ENCODE results near the gene FIGNL2.
A peak's percentile ranks its signal among the peaks of the same experiment; 100 is the strongest.

The FIGNL2 gene

GRCh38 chr12:51822956-51823355 is 25.6 kb downstream of the FIGNL2 start:
- in situ Hi-C loops (cut with HindIII; ENCODE audit: low pct_unique_long_range_greater_than_20kb, low sequenced_read_pairs): no loop called here
- DNase-seq (ENCODE audit: low read depth in 1 of 2, low spot score in 1 of 2): no peak
- TF ChIP-seq JUND (IDR thresholded peaks at IDR 0.05; ENCODE audit: low read depth): no peak

DNA sequence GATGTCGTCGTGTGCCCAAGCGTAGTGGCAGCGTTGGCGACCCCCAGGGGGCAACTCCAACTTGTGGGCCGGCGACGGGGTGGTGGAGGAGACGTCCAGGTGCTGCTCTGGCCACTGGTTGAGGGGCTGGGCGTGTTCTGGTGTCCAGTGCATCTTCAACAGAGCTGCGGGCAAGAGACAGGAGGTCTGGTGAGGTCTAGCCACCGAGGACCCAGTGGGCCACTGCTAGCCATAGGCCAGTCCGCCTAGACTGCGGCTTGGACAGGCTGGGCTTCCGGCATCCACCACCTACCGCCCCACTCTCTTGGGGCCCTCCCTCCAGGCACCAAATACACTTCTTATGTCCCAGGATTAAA is 26.3 kb downstream of the FIGNL2 start:
- TF ChIP-seq JUND (IDR thresholded peaks at IDR 0.05; ENCODE audit: low read depth): no peak
- DNase-seq (ENCODE audit: low read depth in 1 of 2, low spot score in 1 of 2): no peak

GRCh38 chr12:51821440-51822260 is 26.9 kb downstream of the FIGNL2 start:
- TF ChIP-seq JUND (IDR thresholded peaks at IDR 0.05; ENCODE audit: low read depth): no peak
- DNase-seq (ENCODE audit: low read depth in 1 of 2, low spot score in 1 of 2): no peak
- in situ Hi-C loops (cut with HindIII; ENCODE audit: low pct_unique_long_range_greater_than_20kb, low sequenced_read_pairs): no loop called here

More for the DNA sequence above, 26.3 kb downstream of the FIGNL2 start:
- in situ Hi-C loops (cut with HindIII; ENCODE audit: low pct_unique_long_range_greater_than_20kb, low sequenced_read_pairs): no loop called here

DNA sequence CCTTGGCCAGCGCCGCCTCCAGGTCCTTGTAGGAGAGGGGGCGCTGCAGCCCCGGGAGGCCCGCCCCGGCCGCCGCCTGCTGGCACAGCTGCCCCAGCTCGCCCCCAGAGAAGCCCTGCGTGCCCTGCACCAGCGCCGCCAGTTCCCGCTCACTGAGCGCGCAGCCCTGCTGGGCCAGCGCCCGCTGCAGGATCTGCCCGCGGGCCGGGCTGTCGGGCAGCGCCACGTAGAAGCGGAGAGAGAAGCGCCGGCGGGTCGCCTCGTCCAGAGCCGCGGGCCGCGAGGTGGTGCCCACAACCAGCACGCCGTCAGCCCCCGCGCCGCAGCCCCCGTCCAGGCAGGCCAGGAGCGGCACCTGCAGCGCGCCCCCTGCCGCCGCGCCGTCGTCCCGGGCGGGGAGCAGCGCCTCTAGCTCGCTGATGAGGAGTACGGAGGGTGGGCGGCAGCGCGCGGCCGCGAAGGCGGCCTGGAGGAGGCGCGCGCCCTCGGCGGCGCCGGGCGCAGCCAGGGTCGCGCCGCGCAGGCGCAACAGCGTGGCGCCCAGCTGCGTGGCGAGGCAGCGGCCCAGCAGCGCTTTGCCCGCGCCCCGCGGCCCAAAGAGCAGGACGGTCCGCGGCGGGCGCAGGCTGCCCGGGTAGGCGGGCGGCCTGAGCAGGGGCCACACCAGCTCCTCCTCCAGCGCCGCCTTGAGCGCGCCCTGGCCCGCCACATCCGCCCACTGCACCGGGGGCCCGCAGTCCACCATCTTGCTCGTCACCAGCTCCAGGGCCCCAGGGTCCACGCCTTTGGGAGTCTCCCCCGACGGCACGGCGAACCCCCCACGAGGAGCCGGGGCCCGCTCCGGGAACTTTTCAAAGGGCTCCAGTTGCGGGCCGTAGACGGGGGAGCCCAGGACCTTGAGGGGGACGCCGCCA is 27.7 kb downstream of the FIGNL2 start:
- in situ Hi-C loops (cut with HindIII; ENCODE audit: low pct_unique_long_range_greater_than_20kb, low sequenced_read_pairs): no loop called here
- no peak for TF ChIP-seq JUND (IDR thresholded peaks at IDR 0.05; ENCODE audit: low read depth)
- DNase-seq (ENCODE audit: low read depth in 1 of 2, low spot score in 1 of 2): peak; percentile 52 to 75

DNA sequence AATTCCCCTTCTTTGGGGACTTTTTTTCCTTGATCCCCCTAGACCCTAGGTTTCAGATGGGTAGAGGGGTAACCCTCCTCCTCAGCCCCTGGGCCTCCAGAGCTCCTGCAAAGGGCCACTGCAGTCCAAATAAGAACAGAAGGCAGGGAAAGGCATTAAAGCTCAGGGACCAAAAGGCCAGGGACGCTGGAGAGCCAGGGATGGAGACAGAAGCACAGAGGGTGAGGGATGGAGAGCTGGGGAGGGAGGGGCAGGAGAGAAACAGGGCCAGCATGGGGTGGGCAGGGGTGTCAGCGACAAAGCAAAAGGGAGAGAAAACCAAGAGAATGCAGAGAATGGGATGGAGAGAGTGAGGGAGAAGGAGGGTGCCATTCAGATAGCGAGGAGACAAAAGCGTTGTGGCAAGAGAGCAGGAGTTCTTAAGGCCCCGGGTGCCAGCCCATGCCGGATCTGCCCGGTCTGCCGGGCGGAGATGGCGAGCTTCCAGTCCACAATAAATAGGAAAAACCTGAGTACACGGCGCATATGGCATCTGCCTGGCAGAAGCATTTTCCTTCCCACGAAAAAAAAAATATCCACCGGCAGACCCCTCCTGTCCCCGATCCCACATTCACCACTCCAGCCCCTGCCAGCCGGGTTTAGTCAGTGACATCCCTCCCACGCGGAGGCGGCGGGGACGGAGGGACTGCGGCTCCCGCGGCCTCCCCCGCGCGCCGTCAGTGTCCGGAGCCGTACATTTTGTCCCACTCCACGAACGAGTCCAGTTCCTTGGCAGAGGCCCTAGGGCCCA is 28.6 kb downstream of the FIGNL2 start:
- no peak for DNase-seq (ENCODE audit: low read depth in 1 of 2, low spot score in 1 of 2)
- in situ Hi-C loops (cut with HindIII; ENCODE audit: low pct_unique_long_range_greater_than_20kb, low sequenced_read_pairs): no loop called here

DNA sequence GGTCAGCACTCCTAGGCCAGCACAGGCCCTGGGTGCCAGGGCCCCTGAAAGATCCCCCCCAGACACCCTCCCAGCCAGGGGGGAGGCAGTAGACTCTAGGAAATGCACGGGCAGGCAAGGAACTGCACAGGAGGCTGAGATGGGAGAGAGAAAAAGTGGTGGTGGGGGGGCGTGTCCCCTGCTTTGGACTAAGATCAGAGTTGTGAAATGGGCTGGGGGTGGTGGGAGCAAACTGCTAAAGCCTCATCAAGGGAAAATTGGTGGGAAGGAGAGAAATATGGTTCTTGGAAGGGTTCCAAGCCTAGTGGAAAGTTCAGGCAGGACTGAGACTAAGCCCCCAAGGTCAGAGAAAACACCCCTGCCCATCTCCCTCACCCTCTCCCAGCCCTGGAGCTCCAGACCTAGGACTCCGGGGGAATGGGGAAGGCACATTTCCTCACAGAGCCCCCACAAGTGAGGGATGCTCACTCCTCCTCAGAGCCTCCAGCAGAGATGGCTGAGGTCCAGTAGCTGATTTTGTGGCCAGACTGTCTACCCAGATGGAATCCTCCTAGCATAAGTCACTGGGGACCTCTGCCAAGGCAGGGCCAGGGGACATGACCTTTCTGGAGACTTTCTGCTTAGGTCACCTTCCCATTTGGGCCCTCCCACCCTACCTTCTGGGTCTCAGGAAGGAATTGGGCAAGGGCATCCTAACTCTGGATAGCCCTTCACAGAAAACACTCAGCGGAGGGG is 29.8 kb downstream of the FIGNL2 start:
- no peak for TF ChIP-seq JUND (IDR thresholded peaks at IDR 0.05; ENCODE audit: low read depth)
- in situ Hi-C loops (cut with HindIII; ENCODE audit: low pct_unique_long_range_greater_than_20kb, low sequenced_read_pairs): no loop called here
- no peak for DNase-seq (ENCODE audit: low read depth in 1 of 2, low spot score in 1 of 2)

More for the DNA sequence above, 28.6 kb downstream of the FIGNL2 start:
- TF ChIP-seq JUND (IDR thresholded peaks at IDR 0.05; ENCODE audit: low read depth): no peak

DNA sequence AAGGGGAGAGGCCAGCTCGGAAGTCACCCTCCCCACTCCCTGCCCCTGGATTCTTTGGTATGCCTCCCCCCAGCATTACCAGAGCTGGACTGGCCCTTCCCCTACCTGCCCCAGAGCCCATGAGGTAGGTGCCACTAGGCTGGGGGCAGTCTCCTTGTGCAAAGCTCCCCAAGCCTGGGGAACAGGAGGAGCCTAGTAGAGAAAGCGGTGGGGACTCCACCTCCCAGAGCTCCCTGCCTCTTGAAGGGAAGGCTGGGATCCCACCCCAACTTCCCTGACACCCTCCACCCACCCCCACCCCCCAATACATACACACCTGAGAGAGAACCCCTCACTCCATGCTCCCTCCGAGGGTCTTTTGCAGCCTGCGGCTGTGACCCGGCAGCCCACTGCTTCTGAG is 30.4 kb downstream of the FIGNL2 start:
- no peak for TF ChIP-seq JUND (IDR thresholded peaks at IDR 0.05; ENCODE audit: low read depth)
- DNase-seq (ENCODE audit: low read depth in 1 of 2, low spot score in 1 of 2): no peak
- in situ Hi-C loops (cut with HindIII; ENCODE audit: low pct_unique_long_range_greater_than_20kb, low sequenced_read_pairs): no loop called here

DNA sequence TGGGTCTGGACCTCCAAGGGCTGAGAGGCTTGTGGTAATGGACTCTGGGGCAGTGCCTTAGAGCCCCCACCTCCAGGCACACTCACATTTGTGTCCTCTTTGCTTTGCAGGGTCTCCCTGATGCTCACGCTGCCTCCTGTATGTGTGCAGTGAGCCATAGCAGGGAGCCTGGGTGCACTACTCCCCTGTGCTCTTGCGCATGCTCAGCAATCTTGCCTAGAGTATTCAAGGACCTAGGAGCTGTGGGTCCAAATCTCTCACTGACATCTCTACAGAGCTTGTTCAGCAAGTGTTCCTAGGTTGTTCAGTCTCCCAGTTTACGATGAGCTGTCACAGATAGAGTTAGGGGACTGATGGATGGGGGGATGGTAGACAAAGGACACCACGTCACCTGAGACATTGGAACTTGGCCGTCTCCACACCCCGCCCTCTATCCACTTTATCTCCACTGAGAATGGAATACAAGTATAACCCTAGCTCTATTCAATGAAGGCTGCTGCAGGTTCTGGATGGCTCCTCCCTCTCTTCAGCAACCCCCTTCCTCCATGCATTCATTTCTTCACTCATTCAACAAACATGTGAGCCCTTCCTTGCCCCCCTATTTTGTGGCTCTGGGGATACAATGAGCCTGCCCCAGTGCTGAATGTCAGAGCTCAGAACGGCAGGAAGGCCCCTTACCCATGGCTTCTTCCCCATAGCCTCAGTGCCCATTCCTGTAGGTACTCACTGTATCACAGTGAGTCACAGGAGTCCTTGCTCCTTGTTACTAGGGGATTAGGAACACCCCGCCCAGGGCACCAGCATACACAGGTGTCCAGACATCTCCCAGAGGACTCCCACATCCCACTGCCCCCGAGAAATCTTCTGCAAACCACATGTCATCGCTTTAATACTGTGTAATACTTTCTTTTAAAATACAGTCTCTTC is 31.2 kb downstream of the FIGNL2 start:
- in situ Hi-C loops (cut with HindIII; ENCODE audit: low pct_unique_long_range_greater_than_20kb, low sequenced_read_pairs): no loop called here
- no peak for TF ChIP-seq JUND (IDR thresholded peaks at IDR 0.05; ENCODE audit: low read depth)
- DNase-seq (ENCODE audit: low read depth in 1 of 2, low spot score in 1 of 2): peak; percentile 63 to 87

DNA sequence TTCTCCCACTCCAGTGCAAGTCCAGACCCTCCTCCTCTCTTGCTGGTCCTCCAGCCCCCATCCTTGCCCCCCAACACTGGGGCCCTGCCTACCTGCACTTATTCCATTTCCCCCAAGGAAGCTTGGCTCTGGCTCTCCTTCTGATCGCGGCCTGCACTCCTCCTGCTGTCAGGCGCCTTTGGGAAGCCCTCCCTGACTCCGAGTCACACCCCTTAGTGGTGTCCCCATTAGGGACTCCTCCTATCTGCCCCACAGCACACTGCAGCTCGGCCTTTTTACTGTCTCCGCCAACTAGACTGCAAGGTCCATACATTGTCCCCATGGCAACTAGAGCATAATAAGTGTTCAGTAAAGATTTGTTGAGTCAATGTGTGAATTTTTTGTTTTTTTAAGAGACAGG is 32.9 kb downstream of the FIGNL2 start:
- no peak for TF ChIP-seq JUND (IDR thresholded peaks at IDR 0.05; ENCODE audit: low read depth)
- peak in 1 of 2 experiments; percentile 8 for DNase-seq (ENCODE audit: low read depth in 1 of 2, low spot score in 1 of 2)

DNA sequence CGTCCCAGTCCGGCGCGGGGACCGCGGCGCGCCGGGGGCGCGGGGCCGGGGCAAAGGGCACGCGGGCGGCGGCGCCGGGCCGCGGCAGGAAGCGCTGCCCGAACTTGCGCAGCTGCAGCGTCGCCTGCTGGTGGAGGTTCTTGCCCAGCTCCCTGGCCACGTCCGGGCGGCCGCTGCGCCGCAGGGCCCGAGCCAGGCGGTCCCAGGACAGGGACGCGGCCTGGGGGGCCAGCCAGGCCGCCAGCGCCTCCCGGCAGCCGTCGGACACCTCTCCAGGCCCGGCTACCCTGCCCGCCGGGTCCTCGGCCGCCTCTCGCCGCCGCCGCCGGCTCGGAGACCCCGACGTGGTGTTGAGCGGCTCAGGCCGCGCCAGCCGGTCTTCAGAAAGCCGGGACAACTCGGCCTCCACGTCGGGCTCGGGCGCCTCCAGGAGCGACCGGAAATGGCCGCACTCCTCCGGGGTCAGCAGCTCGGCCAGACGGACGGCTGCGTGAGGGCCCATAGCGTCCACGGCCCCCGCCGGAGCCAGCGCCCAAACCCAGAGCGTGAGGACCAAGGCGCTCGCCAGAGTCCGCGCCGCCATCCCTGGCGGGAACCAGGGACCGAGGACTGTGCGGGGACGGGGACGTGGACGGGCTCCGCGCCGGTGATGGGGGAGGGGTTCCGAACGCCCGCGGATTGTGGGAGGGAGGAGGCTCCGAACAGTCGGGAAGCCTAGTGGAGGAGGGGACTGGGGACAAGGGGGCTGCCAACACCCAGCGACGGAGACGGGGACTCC is 34.0 kb downstream of the FIGNL2 start:
- no peak for DNase-seq (ENCODE audit: low read depth in 1 of 2, low spot score in 1 of 2)
- in situ Hi-C loops (cut with HindIII; ENCODE audit: low pct_unique_long_range_greater_than_20kb, low sequenced_read_pairs): no loop called here

More for the DNA sequence above, 32.9 kb downstream of the FIGNL2 start:
- in situ Hi-C loops (cut with HindIII; ENCODE audit: low pct_unique_long_range_greater_than_20kb, low sequenced_read_pairs): no loop called here

More for the DNA sequence above, 34.0 kb downstream of the FIGNL2 start:
- no peak for TF ChIP-seq JUND (IDR thresholded peaks at IDR 0.05; ENCODE audit: low read depth)
